Measurements from ENCODE around the gene SYNDIG1.

Gene SYNDIG1

GRCh38 chr20:24699321-24700165 lies 230.1 kb downstream of the SYNDIG1 start:
- DNase-seq: no peak

GRCh38 chr20:24700166-24700860 lies 230.9 kb downstream of the SYNDIG1 start:
- DNase-seq: no peak

- DNase-seq: no peak
Measured at GRCh38 chr20:24701027-24701426, 231.6 kb downstream of the SYNDIG1 start.

- no peak for DNase-seq
Measured at GRCh38 chr20:24701668-24702067, 232.2 kb downstream of the SYNDIG1 start.

- no peak for DNase-seq
Measured at GRCh38 chr20:24702501-24703283, 233.3 kb downstream of the SYNDIG1 start.

GRCh38 chr20:24703284-24703610 lies 233.8 kb downstream of the SYNDIG1 start:
- DNase-seq: no peak

- DNase-seq: no peak
Measured at GRCh38 chr20:24704899-24705298, 235.5 kb downstream of the SYNDIG1 start.

- no peak for DNase-seq
Measured at GRCh38 chr20:24705486-24705885, 236.1 kb downstream of the SYNDIG1 start.

GRCh38 chr20:24708411-24709295 lies 239.2 kb downstream of the SYNDIG1 start:
- no peak for DNase-seq

All from activated CD4-positive, alpha-beta T cell treated with anti-CD3 and anti-CD28 coated beads, Interleukin-2, amount 50 U/mL, for 1 hour (primary cell).